ENCODE data around the gene ZNF275.
"Not testable (repeated sequence)": the region's sequence is repeated elsewhere in the genome, so short reads cannot be mapped to it uniquely, and the experiment has no call there.

Gene ZNF275

DNA sequence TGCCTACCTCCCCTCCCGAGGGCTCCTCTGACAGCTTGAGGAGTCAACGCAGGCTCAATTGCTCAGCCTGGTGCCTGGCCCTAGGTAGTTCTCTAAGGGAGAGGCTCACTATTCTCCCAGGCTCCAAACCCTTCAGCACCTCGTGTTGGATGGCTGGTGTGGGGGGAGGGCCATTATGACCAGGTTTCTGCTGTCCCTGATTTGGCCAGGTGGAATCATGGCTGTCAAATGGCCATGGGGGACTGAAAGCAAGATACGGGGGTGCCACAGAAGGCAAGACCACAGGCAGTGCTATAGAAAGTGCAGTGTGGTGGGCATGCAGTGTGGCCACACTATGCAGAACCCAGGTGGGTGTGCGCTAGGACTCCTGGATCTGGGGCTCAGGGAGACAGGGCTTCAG, 21.9 kb upstream of the ZNF275 start:
- TF ChIP-seq, protein P1, sequence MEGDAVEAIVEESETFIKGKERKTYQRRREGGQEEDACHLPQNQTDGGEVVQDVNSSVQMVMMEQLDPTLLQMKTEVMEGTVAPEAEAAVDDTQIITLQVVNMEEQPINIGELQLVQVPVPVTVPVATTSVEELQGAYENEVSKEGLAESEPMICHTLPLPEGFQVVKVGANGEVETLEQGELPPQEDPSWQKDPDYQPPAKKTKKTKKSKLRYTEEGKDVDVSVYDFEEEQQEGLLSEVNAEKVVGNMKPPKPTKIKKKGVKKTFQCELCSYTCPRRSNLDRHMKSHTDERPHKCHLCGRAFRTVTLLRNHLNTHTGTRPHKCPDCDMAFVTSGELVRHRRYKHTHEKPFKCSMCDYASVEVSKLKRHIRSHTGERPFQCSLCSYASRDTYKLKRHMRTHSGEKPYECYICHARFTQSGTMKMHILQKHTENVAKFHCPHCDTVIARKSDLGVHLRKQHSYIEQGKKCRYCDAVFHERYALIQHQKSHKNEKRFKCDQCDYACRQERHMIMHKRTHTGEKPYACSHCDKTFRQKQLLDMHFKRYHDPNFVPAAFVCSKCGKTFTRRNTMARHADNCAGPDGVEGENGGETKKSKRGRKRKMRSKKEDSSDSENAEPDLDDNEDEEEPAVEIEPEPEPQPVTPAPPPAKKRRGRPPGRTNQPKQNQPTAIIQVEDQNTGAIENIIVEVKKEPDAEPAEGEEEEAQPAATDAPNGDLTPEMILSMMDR (IDR thresholded peaks at IDR 0.05; ENCODE audit: low read depth, low read length), result no peak
- DNase-seq (ENCODE audit: extremely low read depth, low read depth), result no peak

- DNase-seq (ENCODE audit: extremely low read depth, low read depth), result no peak
These were observed 21.1 kb upstream of the ZNF275 start for GRCh38 chrX:153312842-153313241.

DNA sequence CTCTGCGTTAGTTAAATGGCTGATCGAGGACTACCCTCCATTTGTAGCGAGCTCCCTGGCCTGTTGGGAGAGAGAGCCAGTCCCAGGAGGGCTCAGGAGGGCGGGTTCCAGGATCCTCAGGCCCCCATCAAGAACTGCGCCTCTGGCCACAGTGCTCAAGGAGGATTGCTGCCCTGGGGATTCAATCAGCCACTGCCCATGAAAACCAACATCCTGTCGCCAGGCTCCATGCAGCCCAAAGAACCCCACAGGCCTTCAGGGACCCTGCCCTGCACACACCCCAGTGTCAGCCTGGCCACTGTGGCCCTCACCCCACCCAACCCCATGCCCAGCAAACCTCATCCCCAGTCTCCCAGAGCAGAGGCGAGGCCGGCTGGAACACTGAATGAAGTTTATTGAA, 16.6 kb upstream of the ZNF275 start:
- TF ChIP-seq, protein P1 (IDR thresholded peaks at IDR 0.05; ENCODE audit: low read depth, low read length), result no peak
- DNase-seq (ENCODE audit: extremely low read depth, low read depth), result no peak

More at GRCh38 chrX:153312842-153313241, 21.1 kb upstream of the ZNF275 start:
- TF ChIP-seq, protein P1 (IDR thresholded peaks at IDR 0.05; ENCODE audit: low read depth, low read length), result no peak

DNA sequence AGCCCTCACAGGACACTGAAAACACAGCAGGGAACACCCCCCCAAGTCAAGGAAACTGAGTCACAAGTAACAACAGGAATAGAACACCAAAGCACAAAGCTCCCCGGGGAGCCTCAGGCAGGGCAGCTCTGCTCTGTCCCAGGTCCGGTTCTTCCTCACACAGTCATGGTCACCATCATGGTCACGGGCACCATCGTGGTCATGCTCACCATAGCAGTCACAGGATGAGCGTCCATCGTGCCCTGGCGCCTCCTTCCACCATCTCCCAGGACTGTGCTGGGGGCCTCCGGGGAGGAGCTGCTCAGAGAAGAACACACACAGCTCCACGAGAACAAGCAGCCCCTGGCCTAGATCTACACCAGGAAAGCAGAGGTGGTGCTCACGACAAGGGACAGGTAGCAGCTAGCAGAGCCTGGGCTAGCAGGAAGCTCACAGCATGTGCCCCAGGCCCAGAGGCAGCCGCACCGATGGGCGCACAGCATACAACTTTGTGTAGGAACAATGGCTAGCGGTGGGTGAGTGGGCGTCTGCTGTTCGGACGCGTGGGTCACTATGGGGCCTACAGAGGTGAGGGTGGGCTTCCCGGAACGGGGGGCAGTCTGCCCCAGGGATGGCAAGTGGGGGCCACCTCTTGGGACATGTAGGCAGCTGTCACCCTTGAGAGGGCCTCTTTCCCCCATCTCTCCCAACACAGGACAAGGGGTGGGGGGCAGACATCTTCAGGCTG, 15.8 kb upstream of the ZNF275 start:
- TF ChIP-seq, protein P1 (IDR thresholded peaks at IDR 0.05; ENCODE audit: low read depth, low read length), result no peak
- DNase-seq (ENCODE audit: extremely low read depth, low read depth), result no peak

- TF ChIP-seq, protein P1 (IDR thresholded peaks at IDR 0.05; ENCODE audit: low read depth, low read length), result no peak
- DNase-seq (ENCODE audit: extremely low read depth, low read depth), result no peak
These were observed 15.1 kb upstream of the ZNF275 start for GRCh38 chrX:153318811-153319210.

GRCh38 chrX:153319295-153320046, 14.5 kb upstream of the ZNF275 start:
- TF ChIP-seq, protein P1 (IDR thresholded peaks at IDR 0.05; ENCODE audit: low read depth, low read length), result no peak
- DNase-seq (ENCODE audit: extremely low read depth, low read depth), result no peak

DNA sequence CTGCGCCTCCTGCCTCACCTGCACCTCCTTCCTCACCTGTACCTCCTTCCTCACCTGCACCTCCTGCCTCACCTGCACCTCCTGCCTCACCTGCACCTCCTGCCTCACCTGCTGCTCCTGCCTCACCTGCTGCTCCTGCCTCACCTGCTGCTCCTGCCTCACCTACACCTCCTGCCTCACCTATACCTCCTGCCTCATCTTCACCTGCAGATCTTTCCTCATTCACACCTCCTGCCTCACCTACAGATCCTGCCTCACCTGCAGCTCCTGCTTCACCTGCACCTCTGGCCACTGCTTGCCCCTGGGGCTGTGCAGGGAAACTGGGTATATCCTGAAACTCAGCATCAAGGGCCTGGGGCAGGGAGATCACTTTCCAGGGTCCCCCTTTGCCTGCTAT, 13.9 kb upstream of the ZNF275 start:
- not testable (repeated sequence) for DNase-seq (ENCODE audit: extremely low read depth, low read depth)

Measured in AG09319 (cell line).